Sigmoid colon (tissue), 7 donors: ENCODE data around the gene ILK. TPM values are rescaled to one million over a fixed set of nuclear protein-coding genes. Genes with fewer than 3 reads are reported as not detected.

ENCODE experiments used
- DNase-seq: peaks from one replicate; pipeline ENCODE4 v3.0.0-alpha.2; 2019
- H3K27ac ChIP-seq, 4 donors: fragments of 200-600 bp; sonication (generic); one replicate each; pipeline ENCODE4 v1.5.1; 2016 to 2019; ENCODE audit warnings: mild to moderate bottlenecking in 1 of 4
- H3K27me3 ChIP-seq, 3 donors: fragments of 200-600 bp; sonication (generic); one replicate each; pipeline ENCODE4 v1.5.1; 2019; ENCODE audit warnings: mild to moderate bottlenecking in 1 of 3
- H3K36me3 ChIP-seq, 4 donors: fragments of 200-600 bp; sonication (generic); one replicate each; pipeline ENCODE4 v1.5.1; 2016 to 2019
- H3K4me1 ChIP-seq, 4 donors: fragments of 200-600 bp; sonication (generic); one replicate each; pipeline ENCODE4 v1.5.1; 2017 to 2019
- H3K4me3 ChIP-seq, 4 donors: fragments of 200-600 bp; sonication (generic); one replicate each; pipeline ENCODE4 v1.5.1; 2017 to 2019; ENCODE audit warnings: mild to moderate bottlenecking in 2 of 4, moderate library complexity in 1 of 4
- H3K9me3 ChIP-seq, 4 donors: fragments of 200-600 bp in 3 of 4; sonication (generic) in 3 of 4; one replicate each; pipeline versions ENCODE4 v1.5.1 to v1.6.1; 2013 to 2019
- CTCF ChIP-seq, 4 experiments: fragments of 450-650 bp in 3 of 4; fragments of 200-600 bp in 1 of 4; IDR thresholded peaks; one replicate each; pipeline ENCODE4 v1.5.1; 2016 to 2019; ENCODE audit warnings: antibody characterized with exemption in 4 of 4, mild to moderate bottlenecking in 3 of 4, moderate library complexity in 2 of 4
- EP300 ChIP-seq, 4 donors: sonication (generic); formaldehyde crosslinking; IDR thresholded peaks; one replicate each; pipeline ENCODE4 v1.6.1; 2017; ENCODE audit warnings: antibody characterized with exemption in 4 of 4
- POLR2A ChIP-seq, 2 donors: fragments of 450-650 bp; IDR thresholded peaks; one replicate each; pipeline ENCODE4 v1.6.1; 2016; ENCODE audit warnings: antibody characterized with exemption in 2 of 2, mild to moderate bottlenecking in 2 of 2, moderate library complexity in 2 of 2
- POLR2AphosphoS5 ChIP-seq, 4 donors: sonication (generic); formaldehyde crosslinking; IDR thresholded peaks; one replicate each; pipeline ENCODE4 v1.6.1; 2017; ENCODE audit warnings: antibody characterized with exemption in 4 of 4
- intact Hi-C: fragments of 100-400 bp; cut with DNase I; formaldehyde crosslinking; loops from one replicate; pipeline ENCODE4 v1.15.1; 2023
- polyA plus RNA-seq, 3 donors: library from polyadenylated mRNA; stranded (reverse); fragments of 200-250 nt; gene quantifications; one replicate each; pipeline ENCODE4 v1.2.3, GENCODE V29; 2013
- total RNA-seq, 4 donors: library from RNA; depleted of rRNA; stranded (reverse); fragments of >200 nt; gene quantifications; one replicate each; pipeline ENCODE4 v1.1.0, GENCODE V29; 2016
- donor health status: healthy with polysubstance abuse.
- donor health status: Bipolar disorder and iron deficiency.
- donor health status: healthy.

The ILK gene
- total and polyA plus RNA-seq, 7 donors: 93.7 to 607 (median 450) TPM

- H3K36me3 ChIP-seq: no peaks in the 10 kb centered on the region
- H3K27me3 ChIP-seq: no peaks in the 10 kb centered on the region
- no peaks in the 10 kb centered on the region for H3K9me3 ChIP-seq
- DNase-seq: no peak
- TF ChIP-seq POLR2A (IDR thresholded peaks at IDR 0.05) (no peak), EP300 (IDR thresholded peaks at IDR 0.05) (no peak), POLR2AphosphoS5 (IDR thresholded peaks at IDR 0.05) (no peak), CTCF (IDR thresholded peaks at IDR 0.05) (no peak)
- intact Hi-C loops: no loop called here
- no peak overlapping the region for H3K4me3 ChIP-seq
- no peak overlapping the region for H3K27ac ChIP-seq
- H3K4me1 ChIP-seq: peaks cover 0 to 31% (median 25%) of the 10 kb centered on the region in 4 donors
Measured at GRCh38 chr11:6658647-6659046, 55.1 kb downstream of the ILK start.

Other genes starting within 250 kb of the ILK start
- gene SMPD1, start 213.3 kb upstream of the ILK start, total RNA-seq: 10 to 100 TPM; 17.1 to 36.8 (median 18.5) TPM
- gene SMPD1, start 213.3 kb upstream of the ILK start, polyA plus RNA-seq: 10 to 100 TPM in 2 of 3 donors, 1 to 10 TPM in 1; 9.6 to 46.4 (median 22.2) TPM
- gene APBB1, start 184.7 kb upstream of the ILK start, total RNA-seq: 10 to 100 TPM; 51.0 to 85.0 (median 61.7) TPM
- gene APBB1, start 184.7 kb upstream of the ILK start, polyA plus RNA-seq: 10 to 100 TPM in 1 of 3 donors, 1 to 10 TPM in 2; 5.5 to 19.7 (median 9.6) TPM
- gene HPX, start 162.8 kb upstream of the ILK start, total RNA-seq: 1 to 10 TPM in 1 of 4 donors, under 1 TPM in 1, not detected in 2; 0.54 to 3.0 TPM
- 1 to 10 TPM in 1 of 3 donors, under 1 TPM in 1, not detected in 1; 0.69 to 1.8 TPM for gene HPX, start 162.8 kb upstream of the ILK start, polyA plus RNA-seq
- 10 to 100 TPM; 19.8 to 27.1 (median 24.4) TPM for gene TRIM3, start 129.8 kb upstream of the ILK start, total RNA-seq
- 10 to 100 TPM; 14.6 to 19.8 (median 17.1) TPM for gene TRIM3, start 129.8 kb upstream of the ILK start, polyA plus RNA-seq
- 10 to 100 TPM; 33.9 to 37.2 (median 35.3) TPM for gene ARFIP2, start 122.4 kb upstream of the ILK start, total RNA-seq
- 10 to 100 TPM; 55.8 to 68.0 (median 60.7) TPM for gene ARFIP2, start 122.4 kb upstream of the ILK start, polyA plus RNA-seq
- gene TIMM10B, start 122.3 kb upstream of the ILK start, total RNA-seq: 10 to 100 TPM; 24.9 to 47.4 (median 44.2) TPM
- gene TIMM10B, start 122.3 kb upstream of the ILK start, polyA plus RNA-seq: 10 to 100 TPM; 31.2 to 37.7 (median 36.2) TPM
- gene DNHD1, start 106.5 kb upstream of the ILK start, total RNA-seq: 10 to 100 TPM; 12.5 to 29.9 (median 15.7) TPM
- gene DNHD1, start 106.5 kb upstream of the ILK start, polyA plus RNA-seq: 10 to 100 TPM in 1 of 3 donors, 1 to 10 TPM in 2; 1.4 to 11.1 (median 3.6) TPM
- gene RRP8, start 158 bp upstream of the ILK start, total RNA-seq: 10 to 100 TPM; 20.7 to 23.2 (median 21.7) TPM
- gene RRP8, start 158 bp upstream of the ILK start, polyA plus RNA-seq: 10 to 100 TPM; 10.2 to 15.8 (median 12.3) TPM
- 10 to 100 TPM; 33.2 to 60.0 (median 49.0) TPM for gene TAF10, start 8.4 kb downstream of the ILK start, total RNA-seq
- 100 to 1,000 TPM in 2 of 3 donors, 10 to 100 TPM in 1; 67.6 to 148 (median 129) TPM for gene TAF10, start 8.4 kb downstream of the ILK start, polyA plus RNA-seq
- gene TPP1, start 15.6 kb downstream of the ILK start, total RNA-seq: 10 to 100 TPM; 39.8 to 58.8 (median 45.9) TPM
- 10 to 100 TPM; 13.2 to 60.3 (median 55.5) TPM for gene TPP1, start 15.6 kb downstream of the ILK start, polyA plus RNA-seq
- 10 to 100 TPM; 21.7 to 57.1 (median 32.2) TPM for gene DCHS1, start 52.0 kb downstream of the ILK start, total RNA-seq
- gene DCHS1, start 52.0 kb downstream of the ILK start, polyA plus RNA-seq: 1 to 10 TPM in 1 of 3 donors, under 1 TPM in 2; under 0.01 to 6.3 (median 0.46) TPM
- gene MRPL17, start 79.6 kb downstream of the ILK start, total RNA-seq: 10 to 100 TPM; 18.3 to 97.5 (median 20.1) TPM
- 10 to 100 TPM; 23.4 to 51.1 (median 28.9) TPM for gene MRPL17, start 79.6 kb downstream of the ILK start, polyA plus RNA-seq
- gene OR2AG2, start 168.2 kb downstream of the ILK start, total RNA-seq: under 1 TPM in 2 of 4 donors, not detected in 2; 0.28 to 0.41 TPM
- gene OR2AG2, start 168.2 kb downstream of the ILK start, polyA plus RNA-seq: under 1 TPM in 1 of 3 donors, not detected in 2; 0.06 TPM
- not detected for gene OR2AG1, start 179.2 kb downstream of the ILK start, total RNA-seq
- not detected for gene OR2AG1, start 179.2 kb downstream of the ILK start, polyA plus RNA-seq
- under 1 TPM in 2 of 4 donors, not detected in 2; 0.14 to 0.28 TPM for gene OR6A2, start 195.9 kb downstream of the ILK start, total RNA-seq
- under 1 TPM in 1 of 3 donors, not detected in 2; 0.06 TPM for gene OR6A2, start 195.9 kb downstream of the ILK start, polyA plus RNA-seq
- gene OR10A5, start 241.9 kb downstream of the ILK start, total RNA-seq: not detected
- not detected for gene OR10A5, start 241.9 kb downstream of the ILK start, polyA plus RNA-seq